Measurements from ENCODE around the gene CCNJ.

Gene CCNJ

GRCh38 chr10:96072674-96073073 is 29.3 kb downstream of the CCNJ start:
- Histone ChIP-seq H3K4me1 (ENCODE audit: insufficient read depth, low read length) (no peaks in the 10 kb centered on the region), H3K4me3 (ENCODE audit: low read depth in 1 of 2, low read length in 2 of 2) (no peak overlapping the region), H3K9me3 (ENCODE audit: low read length) (no peaks in the 10 kb centered on the region), H3K36me3 (ENCODE audit: insufficient read depth, low read length) (no peaks in the 10 kb centered on the region), H3K27ac (ENCODE audit: low read depth, low read length) (no peak overlapping the region), H3K27me3 (ENCODE audit: control insufficient read depth in 1 of 2, insufficient read depth in 2 of 2, low read length in 2 of 2) (no peaks in the 10 kb centered on the region), H3K9ac (ENCODE audit: low read length) (no peak overlapping the region)

GRCh38 chr10:96073722-96074121 is 30.3 kb downstream of the CCNJ start:
- H3K9ac ChIP-seq (ENCODE audit: low read length), result no peak overlapping the region
- H3K36me3 ChIP-seq (ENCODE audit: insufficient read depth, low read length), result no peaks in the 10 kb centered on the region
- no peak overlapping the region for H3K4me3 ChIP-seq (ENCODE audit: low read depth in 1 of 2, low read length in 2 of 2)
- no peak overlapping the region for H3K27ac ChIP-seq (ENCODE audit: low read depth, low read length)
- H3K4me1 ChIP-seq (ENCODE audit: insufficient read depth, low read length), result no peaks in the 10 kb centered on the region
- H3K27me3 ChIP-seq (ENCODE audit: control insufficient read depth in 1 of 2, insufficient read depth in 2 of 2, low read length in 2 of 2), result no peaks in the 10 kb centered on the region
- H3K9me3 ChIP-seq (ENCODE audit: low read length), result no peaks in the 10 kb centered on the region

GRCh38 chr10:96074776-96075175 is 31.4 kb downstream of the CCNJ start:
- no peaks in the 10 kb centered on the region for H3K27me3 ChIP-seq (ENCODE audit: control insufficient read depth in 1 of 2, insufficient read depth in 2 of 2, low read length in 2 of 2)
- H3K9me3 ChIP-seq (ENCODE audit: low read length), result no peaks in the 10 kb centered on the region
- H3K27ac ChIP-seq (ENCODE audit: low read depth, low read length), result no peak overlapping the region
- H3K4me3 ChIP-seq (ENCODE audit: low read depth in 1 of 2, low read length in 2 of 2), result no peak overlapping the region
- no peaks in the 10 kb centered on the region for H3K4me1 ChIP-seq (ENCODE audit: insufficient read depth, low read length)
- H3K9ac ChIP-seq (ENCODE audit: low read length), result no peak overlapping the region
- no peaks in the 10 kb centered on the region for H3K36me3 ChIP-seq (ENCODE audit: insufficient read depth, low read length)

- Histone ChIP-seq H3K27ac (ENCODE audit: low read depth, low read length) (no peak overlapping the region), H3K9me3 (ENCODE audit: low read length) (no peaks in the 10 kb centered on the region), H3K27me3 (ENCODE audit: control insufficient read depth in 1 of 2, insufficient read depth in 2 of 2, low read length in 2 of 2) (no peaks in the 10 kb centered on the region), H3K9ac (ENCODE audit: low read length) (no peak overlapping the region), H3K36me3 (ENCODE audit: insufficient read depth, low read length) (no peaks in the 10 kb centered on the region), H3K4me3 (ENCODE audit: low read depth in 1 of 2, low read length in 2 of 2) (no peak overlapping the region), H3K4me1 (ENCODE audit: insufficient read depth, low read length) (no peaks in the 10 kb centered on the region)
Observed at GRCh38 chr10:96075977-96076376, 32.6 kb downstream of the CCNJ start.

GRCh38 chr10:96077156-96077555 is 33.8 kb downstream of the CCNJ start:
- Histone ChIP-seq H3K27ac (ENCODE audit: low read depth, low read length) (no peak overlapping the region), H3K36me3 (ENCODE audit: insufficient read depth, low read length) (no peaks in the 10 kb centered on the region), H3K9me3 (ENCODE audit: low read length) (no peaks in the 10 kb centered on the region)

GRCh38 chr10:96082153-96082552 is 38.8 kb downstream of the CCNJ start:
- H3K27me3 ChIP-seq (ENCODE audit: control insufficient read depth in 1 of 2, insufficient read depth in 2 of 2, low read length in 2 of 2), result no peaks in the 10 kb centered on the region
- no peaks in the 10 kb centered on the region for H3K36me3 ChIP-seq (ENCODE audit: insufficient read depth, low read length)
- no peak overlapping the region for H3K4me3 ChIP-seq (ENCODE audit: low read depth in 1 of 2, low read length in 2 of 2)
- no peak overlapping the region for H3K9ac ChIP-seq (ENCODE audit: low read length)
- no peaks in the 10 kb centered on the region for H3K9me3 ChIP-seq (ENCODE audit: low read length)
- H3K27ac ChIP-seq (ENCODE audit: low read depth, low read length), result no peak overlapping the region
- no peaks in the 10 kb centered on the region for H3K4me1 ChIP-seq (ENCODE audit: insufficient read depth, low read length)

More at GRCh38 chr10:96077156-96077555, 33.8 kb downstream of the CCNJ start:
- no peaks in the 10 kb centered on the region for H3K4me1 ChIP-seq (ENCODE audit: insufficient read depth, low read length)
- H3K27me3 ChIP-seq (ENCODE audit: control insufficient read depth in 1 of 2, insufficient read depth in 2 of 2, low read length in 2 of 2), result no peaks in the 10 kb centered on the region
- no peak overlapping the region for H3K9ac ChIP-seq (ENCODE audit: low read length)
- no peak overlapping the region for H3K4me3 ChIP-seq (ENCODE audit: low read depth in 1 of 2, low read length in 2 of 2)

GRCh38 chr10:96082748-96083147 is 39.4 kb downstream of the CCNJ start:
- Histone ChIP-seq H3K36me3 (ENCODE audit: insufficient read depth, low read length) (no peaks in the 10 kb centered on the region), H3K9ac (ENCODE audit: low read length) (no peak overlapping the region), H3K27me3 (ENCODE audit: control insufficient read depth in 1 of 2, insufficient read depth in 2 of 2, low read length in 2 of 2) (no peaks in the 10 kb centered on the region), H3K4me3 (ENCODE audit: low read depth in 1 of 2, low read length in 2 of 2) (no peak overlapping the region), H3K9me3 (ENCODE audit: low read length) (no peaks in the 10 kb centered on the region), H3K27ac (ENCODE audit: low read depth, low read length) (no peak overlapping the region), H3K4me1 (ENCODE audit: insufficient read depth, low read length) (no peaks in the 10 kb centered on the region)

- H3K4me3 ChIP-seq (ENCODE audit: low read depth in 1 of 2, low read length in 2 of 2), result peak overlapping the region; percentile 88 to 90
- H3K27ac ChIP-seq (ENCODE audit: low read depth, low read length), result no peak overlapping the region
- no peaks in the 10 kb centered on the region for H3K9me3 ChIP-seq (ENCODE audit: low read length)
- peaks cover 5% of the 10 kb centered on the region for H3K4me1 ChIP-seq (ENCODE audit: insufficient read depth, low read length)
- peaks cover 0 to 8% of the 10 kb centered on the region in 2 donors for H3K27me3 ChIP-seq (ENCODE audit: control insufficient read depth in 1 of 2, insufficient read depth in 2 of 2, low read length in 2 of 2)
- H3K9ac ChIP-seq (ENCODE audit: low read length), result no peak overlapping the region
- H3K36me3 ChIP-seq (ENCODE audit: insufficient read depth, low read length), result no peaks in the 10 kb centered on the region
Observed at GRCh38 chr10:96089116-96089515, 45.7 kb downstream of the CCNJ start.

GRCh38 chr10:96089670-96090462 is 46.5 kb downstream of the CCNJ start:
- H3K36me3 ChIP-seq (ENCODE audit: insufficient read depth, low read length), result no peaks in the 10 kb centered on the region

GRCh38 chr10:96090463-96090800 is 47.0 kb downstream of the CCNJ start:
- peak overlapping the region; percentile 71 for H3K27ac ChIP-seq (ENCODE audit: low read depth, low read length)
- peaks cover 5% of the 10 kb centered on the region for H3K4me1 ChIP-seq (ENCODE audit: insufficient read depth, low read length)
- no peaks in the 10 kb centered on the region for H3K9me3 ChIP-seq (ENCODE audit: low read length)
- peak overlapping the region; percentile 88 to 90 for H3K4me3 ChIP-seq (ENCODE audit: low read depth in 1 of 2, low read length in 2 of 2)
- no peak overlapping the region for H3K9ac ChIP-seq (ENCODE audit: low read length)
- H3K27me3 ChIP-seq (ENCODE audit: control insufficient read depth in 1 of 2, insufficient read depth in 2 of 2, low read length in 2 of 2), result peaks cover 4 to 8% of the 10 kb centered on the region in 2 donors
- H3K36me3 ChIP-seq (ENCODE audit: insufficient read depth, low read length), result no peaks in the 10 kb centered on the region

More at GRCh38 chr10:96089670-96090462, 46.5 kb downstream of the CCNJ start:
- H3K9ac ChIP-seq (ENCODE audit: low read length), result peak overlapping the region; percentile 23
- H3K9me3 ChIP-seq (ENCODE audit: low read length), result no peaks in the 10 kb centered on the region
- peak overlapping the region; percentile 88 to 90 for H3K4me3 ChIP-seq (ENCODE audit: low read depth in 1 of 2, low read length in 2 of 2)
- peaks cover 5% of the 10 kb centered on the region for H3K4me1 ChIP-seq (ENCODE audit: insufficient read depth, low read length)
- H3K27me3 ChIP-seq (ENCODE audit: control insufficient read depth in 1 of 2, insufficient read depth in 2 of 2, low read length in 2 of 2), result peaks cover 0 to 8% of the 10 kb centered on the region in 2 donors
- peak overlapping the region; percentile 71 for H3K27ac ChIP-seq (ENCODE audit: low read depth, low read length)

GRCh38 chr10:96092999-96093767 is 49.8 kb downstream of the CCNJ start:
- H3K27me3 ChIP-seq (ENCODE audit: control insufficient read depth in 1 of 2, insufficient read depth in 2 of 2, low read length in 2 of 2), result peaks cover 4 to 12% of the 10 kb centered on the region in 2 donors
- no peaks in the 10 kb centered on the region for H3K36me3 ChIP-seq (ENCODE audit: insufficient read depth, low read length)
- H3K9me3 ChIP-seq (ENCODE audit: low read length), result no peaks in the 10 kb centered on the region
- H3K4me1 ChIP-seq (ENCODE audit: insufficient read depth, low read length), result peaks cover 5% of the 10 kb centered on the region
- no peak overlapping the region for H3K9ac ChIP-seq (ENCODE audit: low read length)
- no peak overlapping the region for H3K27ac ChIP-seq (ENCODE audit: low read depth, low read length)
- no peak overlapping the region for H3K4me3 ChIP-seq (ENCODE audit: low read depth in 1 of 2, low read length in 2 of 2)
